Effector memory CD8-positive, alpha-beta T cell (primary cell): ENCODE data around the gene ETFDH.

Experiments
- ATAC-seq: fragments of 150-1000 bp; cut with Tn5 transposase; replicated peaks from 2 replicates; pipeline ENCODE4 v1.10.0; 2021; ENCODE audit warnings: mild to moderate bottlenecking, moderate library complexity
- DNase-seq, 3 experiments: peaks; one replicate each; pipeline ENCODE4 v3.0.0; 2021
- H3K27ac Mint-ChIP-seq, 2 donors: one replicate each; pipeline ENCODE4 v1.8.0; 2022; ENCODE audit warnings: mild to moderate bottlenecking in 2 of 2, mixed read lengths in 2 of 2, moderate library complexity in 2 of 2
- H3K27me3 Mint-ChIP-seq, 2 donors: one replicate each; pipeline ENCODE4 v1.8.0; 2022; ENCODE audit warnings: mixed read lengths in 2 of 2
- H3K36me3 Mint-ChIP-seq: one replicate; pipeline ENCODE4 v1.8.0; 2022; ENCODE audit warnings: mild to moderate bottlenecking, moderate library complexity, mixed read lengths; ENCODE audit not compliant: insufficient read depth
- H3K4me1 Mint-ChIP-seq, 2 donors: one replicate each; pipeline ENCODE4 v1.8.0; 2022; ENCODE audit warnings: low read depth in 2 of 2, mixed read lengths in 2 of 2
- H3K4me3 Mint-ChIP-seq, 2 donors: one replicate each; pipeline ENCODE4 v1.8.0; 2022; ENCODE audit warnings: mild to moderate bottlenecking in 2 of 2, mixed read lengths in 2 of 2, moderate library complexity in 2 of 2
- H3K9me3 Mint-ChIP-seq, 2 donors: one replicate each; pipeline ENCODE4 v1.8.0; 2022; ENCODE audit warnings: mixed read lengths in 2 of 2

ETFDH gene

GRCh38 chr4:158664806-158665205 lies 7.3 kb upstream of the ETFDH start:
- Mint-ChIP-seq H3K4me3 (no peak overlapping the region), H3K36me3 (no peaks in the 10 kb centered on the region), H3K27me3 (no peaks in the 10 kb centered on the region), H3K9me3 (no peaks in the 10 kb centered on the region), H3K4me1 (no peaks in the 10 kb centered on the region), H3K27ac (no peak overlapping the region)
- DNase-seq (no peak), ATAC-seq (no peak)

DNA sequence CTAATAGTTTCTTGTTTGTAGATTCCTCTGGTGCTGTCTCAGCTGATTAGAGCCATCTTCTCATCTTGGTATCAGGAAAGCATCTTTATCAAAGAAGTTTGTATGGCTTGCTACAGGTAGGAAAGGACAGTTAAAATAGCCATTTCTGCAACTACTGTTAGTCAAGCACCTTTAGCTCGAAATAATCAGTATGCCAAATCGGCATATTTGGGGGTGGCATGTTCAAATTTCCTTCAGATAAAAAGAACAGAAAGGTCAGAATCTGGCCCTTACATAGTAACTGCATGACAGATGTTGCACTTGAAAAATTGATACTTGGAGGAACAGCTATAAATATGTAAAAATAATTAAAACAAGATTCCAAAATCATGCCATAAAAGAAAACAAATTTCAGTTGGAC lies 5.2 kb upstream of the ETFDH start:
- Mint-ChIP-seq H3K27ac (no peak overlapping the region), H3K9me3 (no peaks in the 10 kb centered on the region), H3K4me1 (peaks cover 7% of the 10 kb centered on the region in 2 donors), H3K36me3 (peaks cover 7% of the 10 kb centered on the region), H3K4me3 (no peak overlapping the region), H3K27me3 (no peaks in the 10 kb centered on the region)
- DNase-seq (no peak), ATAC-seq (no peak)

- no peak overlapping the region for H3K27ac Mint-ChIP-seq
- ATAC-seq, result no peak
- H3K9me3 Mint-ChIP-seq, result no peaks in the 10 kb centered on the region
- H3K4me1 Mint-ChIP-seq, result peaks cover 10 to 13% of the 10 kb centered on the region in 2 donors
- peak in 1 of 3 experiments; percentile 13 for DNase-seq
- H3K36me3 Mint-ChIP-seq, result peaks cover 16% of the 10 kb centered on the region
- no peaks in the 10 kb centered on the region for H3K27me3 Mint-ChIP-seq
- H3K4me3 Mint-ChIP-seq, result no peak overlapping the region
Measured at GRCh38 chr4:158667651-158668198, 4.4 kb upstream of the ETFDH start.

GRCh38 chr4:158669310-158669709 lies 2.8 kb upstream of the ETFDH start:
- ATAC-seq (no peak), DNase-seq (no peak)
- H3K36me3 Mint-ChIP-seq, result peaks cover 16% of the 10 kb centered on the region
- H3K9me3 Mint-ChIP-seq, result no peaks in the 10 kb centered on the region
- no peak overlapping the region for H3K27ac Mint-ChIP-seq
- no peaks in the 10 kb centered on the region for H3K27me3 Mint-ChIP-seq
- H3K4me3 Mint-ChIP-seq, result no peak overlapping the region
- H3K4me1 Mint-ChIP-seq, result peaks cover 10 to 13% of the 10 kb centered on the region in 2 donors

GRCh38 chr4:158670975-158671664 lies 976 bp upstream of the ETFDH start:
- H3K9me3 Mint-ChIP-seq, result no peaks in the 10 kb centered on the region
- DNase-seq (peak; percentile 46 to 57 (median 55)), ATAC-seq (peak; percentile 32)
- H3K4me1 Mint-ChIP-seq, result peaks cover 10 to 13% of the 10 kb centered on the region in 2 donors
- peaks cover 16% of the 10 kb centered on the region for H3K36me3 Mint-ChIP-seq
- no peaks in the 10 kb centered on the region for H3K27me3 Mint-ChIP-seq
- H3K4me3 Mint-ChIP-seq, result peak overlapping the region; percentile 92 to 97
- H3K27ac Mint-ChIP-seq, result peak overlapping the region; percentile 97 to 100

DNA sequence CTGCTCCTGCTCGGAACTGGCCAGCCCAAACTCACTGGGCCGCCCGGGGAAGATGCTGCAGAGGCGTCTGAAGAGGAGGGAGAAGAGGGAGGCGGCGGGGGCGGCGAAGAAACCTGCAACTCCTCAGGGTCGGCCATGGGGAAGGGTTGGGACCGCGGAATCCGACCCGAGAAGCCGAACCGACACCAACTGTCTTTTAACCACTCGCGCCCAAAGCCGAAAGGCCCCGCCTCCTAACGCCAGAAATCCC lies 506 bp upstream of the ETFDH start, which contains the start of gene C4orf46:
Gene C4orf46, minus strand, starts transcription at position 223 of the 250 bp plus-strand sequence. Its CDS starts 86 bp downstream, at position 137.
- peak within 1 kb of the TSS; percentile 97 to 100 for H3K27ac Mint-ChIP-seq
- H3K36me3 Mint-ChIP-seq, result peaks cover 16% of the 10 kb centered on the region
- no peaks in the 10 kb centered on the region for H3K9me3 Mint-ChIP-seq
- peak within 1 kb of the TSS; percentile 92 to 97 for H3K4me3 Mint-ChIP-seq
- H3K27me3 Mint-ChIP-seq, result no peaks in the 10 kb centered on the region
- ATAC-seq (no peak), DNase-seq (no peak)
- peaks cover 10 to 13% of the 10 kb centered on the region in 2 donors for H3K4me1 Mint-ChIP-seq

- Mint-ChIP-seq H3K27me3 (no peaks in the 10 kb centered on the region), H3K4me1 (peaks cover 10 to 13% of the 10 kb centered on the region in 2 donors), H3K36me3 (peaks cover 16% of the 10 kb centered on the region), H3K9me3 (no peaks in the 10 kb centered on the region), H3K27ac (peak overlapping the region in 1 of 2 donors; percentile 100), H3K4me3 (no peak overlapping the region)
- ATAC-seq (no peak), DNase-seq (no peak)
Measured at GRCh38 chr4:158673633-158674032, 1.5 kb downstream of the ETFDH start.

DNA sequence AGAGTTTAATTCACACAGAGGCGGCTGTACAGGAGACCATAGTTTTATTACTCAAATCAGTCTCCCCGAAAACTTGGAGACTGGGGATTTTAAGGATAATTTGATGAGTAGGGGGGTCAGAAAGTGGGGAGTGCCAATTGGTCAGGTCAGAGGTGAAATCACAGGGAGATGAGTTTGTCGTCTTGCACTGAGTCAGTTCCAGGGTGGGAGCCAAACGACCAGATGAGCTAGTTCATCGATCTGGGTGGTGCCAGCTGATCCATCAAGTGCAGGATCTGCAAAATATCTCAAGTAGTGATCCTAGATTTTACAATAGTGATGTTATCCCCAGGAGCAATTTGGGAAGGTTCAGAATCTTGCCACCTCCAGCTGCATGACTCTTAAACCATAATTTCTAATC lies 4.0 kb downstream of the ETFDH start:
- H3K9me3 Mint-ChIP-seq, result no peaks in the 10 kb centered on the region
- H3K36me3 Mint-ChIP-seq, result peaks cover 14% of the 10 kb centered on the region
- ATAC-seq, result no peak
- no peak overlapping the region for H3K4me3 Mint-ChIP-seq
- no peak overlapping the region for H3K27ac Mint-ChIP-seq
- peaks cover 7 to 9% of the 10 kb centered on the region in 2 donors for H3K4me1 Mint-ChIP-seq
- no peak for DNase-seq
- no peaks in the 10 kb centered on the region for H3K27me3 Mint-ChIP-seq

- no peak for ATAC-seq
- H3K4me3 Mint-ChIP-seq, result no peak overlapping the region
- H3K36me3 Mint-ChIP-seq, result peaks cover 10% of the 10 kb centered on the region
- H3K27me3 Mint-ChIP-seq, result no peaks in the 10 kb centered on the region
- H3K4me1 Mint-ChIP-seq, result peaks cover 0 to 5% of the 10 kb centered on the region in 2 donors
- H3K9me3 Mint-ChIP-seq, result no peaks in the 10 kb centered on the region
- DNase-seq, result no peak
- no peak overlapping the region for H3K27ac Mint-ChIP-seq
Measured at GRCh38 chr4:158678767-158679166, 6.7 kb downstream of the ETFDH start.

DNA sequence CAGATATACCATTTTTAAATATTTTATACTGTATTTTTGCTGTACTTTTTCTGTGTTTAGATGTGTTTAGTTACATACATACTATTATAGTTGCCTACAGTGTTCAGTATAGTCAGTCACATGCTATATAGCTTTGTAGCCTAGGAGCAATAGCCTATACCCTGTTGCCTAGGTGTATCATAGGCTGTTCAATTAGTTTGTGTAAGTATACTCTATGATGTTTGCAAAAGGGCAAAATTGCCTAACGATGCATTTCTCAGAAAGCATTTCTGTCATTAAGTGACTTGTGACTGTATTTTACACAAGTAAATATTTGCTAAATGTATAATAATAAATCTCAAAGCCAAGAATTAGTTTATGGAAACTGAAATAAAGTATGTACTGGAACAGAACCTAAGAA lies 9.5 kb downstream of the ETFDH start:
- ATAC-seq, result no peak
- H3K4me3 Mint-ChIP-seq, result no peak overlapping the region
- no peaks in the 10 kb centered on the region for H3K9me3 Mint-ChIP-seq
- H3K27me3 Mint-ChIP-seq, result no peaks in the 10 kb centered on the region
- peaks cover 14% of the 10 kb centered on the region for H3K36me3 Mint-ChIP-seq
- DNase-seq, result no peak
- no peak overlapping the region for H3K27ac Mint-ChIP-seq
- peaks cover 0 to 5% of the 10 kb centered on the region in 2 donors for H3K4me1 Mint-ChIP-seq

DNA sequence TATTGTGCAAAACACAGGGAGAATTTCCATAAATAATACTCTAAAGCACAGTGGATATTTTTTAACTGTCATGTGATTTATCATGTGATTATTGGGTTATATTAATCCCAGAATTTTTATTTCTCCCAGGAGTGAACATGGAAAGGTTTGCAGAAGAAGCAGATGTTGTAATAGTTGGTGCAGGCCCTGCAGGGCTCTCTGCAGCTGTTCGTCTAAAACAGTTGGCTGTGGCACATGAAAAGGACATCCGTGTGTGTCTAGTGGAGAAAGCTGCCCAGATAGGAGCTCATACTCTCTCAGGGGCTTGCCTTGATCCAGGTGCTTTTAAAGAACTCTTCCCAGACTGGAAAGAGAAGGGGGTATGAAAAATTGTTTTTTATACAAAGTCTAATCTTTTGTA lies 10.0 kb downstream of the ETFDH start:
- Mint-ChIP-seq H3K9me3 (no peaks in the 10 kb centered on the region), H3K4me3 (no peak overlapping the region), H3K4me1 (peaks cover 0 to 5% of the 10 kb centered on the region in 2 donors), H3K27ac (no peak overlapping the region), H3K27me3 (no peaks in the 10 kb centered on the region), H3K36me3 (peaks cover 14% of the 10 kb centered on the region)
- ATAC-seq, result no peak
- no peak for DNase-seq

GRCh38 chr4:158688813-158689212 lies 16.7 kb downstream of the ETFDH start:
- Mint-ChIP-seq H3K9me3 (no peaks in the 10 kb centered on the region), H3K4me1 (no peaks in the 10 kb centered on the region), H3K27me3 (no peaks in the 10 kb centered on the region), H3K36me3 (peaks cover 11% of the 10 kb centered on the region), H3K27ac (no peak overlapping the region), H3K4me3 (no peak overlapping the region)
- DNase-seq (no peak), ATAC-seq (no peak)

DNA sequence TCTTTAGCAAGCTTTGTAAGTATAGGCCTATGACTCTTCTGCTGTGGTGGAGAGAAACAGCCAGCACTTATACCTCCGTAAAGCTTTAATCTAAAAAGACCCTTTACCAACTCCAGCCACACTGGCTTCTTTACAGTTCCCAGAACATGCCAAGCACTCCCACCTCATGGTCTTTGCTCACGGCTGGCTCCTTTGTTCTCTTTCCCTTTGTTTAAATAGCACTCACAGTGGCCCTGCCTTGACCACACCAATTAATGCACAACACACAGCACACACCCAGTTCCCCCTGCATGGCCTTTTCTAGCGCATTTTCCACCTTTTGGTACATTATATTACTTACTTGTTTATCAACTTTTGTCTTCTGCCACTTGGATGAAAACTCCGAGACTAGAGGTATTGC lies 32.2 kb downstream of the ETFDH start:
- Mint-ChIP-seq H3K4me1 (no peaks in the 10 kb centered on the region), H3K36me3 (peaks cover 21% of the 10 kb centered on the region), H3K9me3 (no peaks in the 10 kb centered on the region)

GRCh38 chr4:158710814-158711213 lies 38.7 kb downstream of the ETFDH start:
- peaks cover 77% of the 10 kb centered on the region for H3K36me3 Mint-ChIP-seq
- H3K9me3 Mint-ChIP-seq, result no peaks in the 10 kb centered on the region
- no peaks in the 10 kb centered on the region for H3K27me3 Mint-ChIP-seq
- no peak overlapping the region for H3K4me3 Mint-ChIP-seq
- ATAC-seq (no peak), DNase-seq (no peak)
- no peak overlapping the region for H3K27ac Mint-ChIP-seq
- peaks cover 0 to 2% of the 10 kb centered on the region in 2 donors for H3K4me1 Mint-ChIP-seq

More for the DNA sequence above, 32.2 kb downstream of the ETFDH start:
- DNase-seq (no peak), ATAC-seq (no peak)
- Mint-ChIP-seq H3K27ac (peak overlapping the region; percentile 30 to 50), H3K27me3 (no peaks in the 10 kb centered on the region), H3K4me3 (no peak overlapping the region)
